HepG2 (cell line): ENCODE data around the gene ARHGEF10L. TPM values are rescaled to one million over a fixed set of nuclear protein-coding genes. Genes with fewer than 3 reads are reported as not detected.

Experiments used
- FIP1L1 ChIP-seq: fragments of 200-400 bp; formaldehyde crosslinking; IDR thresholded peaks from 2 replicates; pipeline ENCODE4 v1.6.1; 2018; ENCODE audit warnings: low read depth, mild to moderate bottlenecking, low read length, moderate library complexity, borderline replicate concordance; ENCODE audit not compliant: insufficient read depth
- GPN1 ChIP-seq: sonication (generic); formaldehyde crosslinking; IDR thresholded peaks from 2 replicates; pipeline ENCODE4 v1.5.1; 2020; ENCODE audit warnings: missing genetic modification reagents, borderline replicate concordance
- ISL2 ChIP-seq: sonication (generic); formaldehyde crosslinking; IDR thresholded peaks from 2 replicates; pipeline ENCODE4 v1.5.0; 2020; ENCODE audit warnings: missing genetic modification reagents
- KDM3A ChIP-seq: IDR thresholded peaks from 2 replicates; pipeline ENCODE4 v1.6.1; 2018; ENCODE audit warnings: low read depth, missing compliant biosample characterization
- MAX ChIP-seq: IDR thresholded peaks from 2 replicates; pipeline ENCODE4 v1.6.1; 2012; ENCODE audit warnings: inconsistent platforms
- MED1 ChIP-seq: sonication (generic); formaldehyde crosslinking; IDR thresholded peaks from 2 replicates; pipeline ENCODE4 v1.4.0; 2020; ENCODE audit warnings: missing genetic modification reagents
- MXD4 ChIP-seq: IDR thresholded peaks from 2 replicates; pipeline ENCODE4 v1.6.1; 2016; ENCODE audit warnings: mild to moderate bottlenecking, missing biosample characterization, missing genetic modification reagents
- MYC ChIP-seq: sonication (generic); formaldehyde crosslinking; IDR thresholded peaks from 2 replicates; pipeline ENCODE4 v1.9.0; 2021; ENCODE audit warnings: missing genetic modification reagents, borderline replicate concordance
- NFE2 ChIP-seq: sonication (generic); formaldehyde crosslinking; IDR thresholded peaks from 2 replicates; pipeline ENCODE4 v1.4.0; 2020; ENCODE audit warnings: missing genetic modification reagents
- NFIB ChIP-seq: sonication (generic); formaldehyde crosslinking; IDR thresholded peaks from 2 replicates; pipeline ENCODE4 v1.9.0; 2021; ENCODE audit warnings: missing genetic modification reagents, mild to moderate bottlenecking, borderline replicate concordance
- RAD21 ChIP-seq: fragments of 450-650 bp; formaldehyde crosslinking; IDR thresholded peaks from 2 replicates; pipeline ENCODE4 v1.5.0; 2020; ENCODE audit warnings: mild to moderate bottlenecking
- RFX3 ChIP-seq: IDR thresholded peaks from 2 replicates; pipeline ENCODE4 v1.6.1; 2016; ENCODE audit warnings: missing biosample characterization, missing genetic modification reagents
- SALL1 ChIP-seq: sonication (generic); formaldehyde crosslinking; IDR thresholded peaks from 2 replicates; pipeline ENCODE4 v1.8.0; 2022; ENCODE audit warnings: mild to moderate bottlenecking, missing genetic modification reagents
- SIN3A ChIP-seq: IDR thresholded peaks from 2 replicates; pipeline ENCODE4 v1.6.1; 2011; ENCODE audit warnings: low read depth, mild to moderate bottlenecking, control low read depth, low read length, borderline replicate concordance
- SMAD9 ChIP-seq: sonication (generic); formaldehyde crosslinking; IDR thresholded peaks from 2 replicates; pipeline ENCODE4 v1.5.1; 2020; ENCODE audit warnings: mild to moderate bottlenecking, missing genetic modification reagents
- SMC3 ChIP-seq: IDR thresholded peaks from 2 replicates; pipeline ENCODE4 v1.6.1; 2011; ENCODE audit warnings: low read length, improper control_type of control experiment
- STAG1 ChIP-seq: sonication (generic); formaldehyde crosslinking; IDR thresholded peaks from 2 replicates; pipeline ENCODE4 v1.4.0; 2020; ENCODE audit warnings: missing genetic modification reagents
- TBP ChIP-seq: sonication (generic); formaldehyde crosslinking; IDR thresholded peaks from 2 replicates; pipeline ENCODE4 v1.5.0; 2020; ENCODE audit warnings: missing genetic modification reagents
- TBX3 ChIP-seq: fragments of 450-650 bp; IDR thresholded peaks from 2 replicates; pipeline ENCODE4 v1.6.1; 2017; ENCODE audit warnings: antibody characterized with exemption, mild to moderate bottlenecking, inconsistent platforms, borderline replicate concordance
- TEAD3 ChIP-seq: optimal IDR thresholded peaks from 2 replicates; pipeline ENCODE3; 2016; ENCODE audit warnings: borderline replicate concordance
- TRIM24 ChIP-seq: sonication (generic); formaldehyde crosslinking; IDR thresholded peaks from 2 replicates; pipeline ENCODE4 v1.8.0; 2022; ENCODE audit warnings: mild to moderate bottlenecking, missing genetic modification reagents
- ZBTB7A ChIP-seq: sonication (generic); formaldehyde crosslinking; IDR thresholded peaks from 2 replicates; pipeline ENCODE4 v1.8.0; 2022; ENCODE audit warnings: mild to moderate bottlenecking, missing genetic modification reagents
- ZMYM2 ChIP-seq: sonication (generic); formaldehyde crosslinking; IDR thresholded peaks from 2 replicates; pipeline ENCODE4 v1.8.0; 2022; ENCODE audit warnings: mild to moderate bottlenecking, missing genetic modification reagents
- ZNF17 ChIP-seq: sonication (generic); formaldehyde crosslinking; IDR thresholded peaks from 2 replicates; pipeline ENCODE4 v1.5.0; 2020; ENCODE audit warnings: mild to moderate bottlenecking, missing genetic modification reagents
- ZNF333 ChIP-seq: sonication (generic); formaldehyde crosslinking; IDR thresholded peaks from 2 replicates; pipeline ENCODE4 v1.4.0; 2020; ENCODE audit warnings: mild to moderate bottlenecking, missing genetic modification reagents, borderline replicate concordance
- ZNF335 ChIP-seq: sonication (generic); formaldehyde crosslinking; IDR thresholded peaks from 2 replicates; pipeline ENCODE4 v1.4.0; 2020; ENCODE audit warnings: missing genetic modification reagents
- ZNF572 ChIP-seq: sonication (generic); formaldehyde crosslinking; IDR thresholded peaks from 2 replicates; pipeline ENCODE4 v1.5.1; 2020; ENCODE audit warnings: mild to moderate bottlenecking, missing genetic modification reagents
- ZNF616 ChIP-seq: sonication (generic); formaldehyde crosslinking; IDR thresholded peaks from 2 replicates; pipeline ENCODE4 v1.5.0; 2020; ENCODE audit warnings: low read depth, mild to moderate bottlenecking, missing genetic modification reagents
- ZNF781 ChIP-seq: sonication (generic); formaldehyde crosslinking; IDR thresholded peaks from 2 replicates; pipeline ENCODE4 v1.5.1; 2020; ENCODE audit warnings: borderline replicate concordance, mild to moderate bottlenecking, missing genetic modification reagents; ENCODE audit errors: not compliant biosample characterization
- ZNF879 ChIP-seq: sonication (generic); formaldehyde crosslinking; IDR thresholded peaks from 2 replicates; pipeline ENCODE4 v1.8.1; 2023; ENCODE audit warnings: missing genetic modification reagents
- polyA plus RNA-seq, 8 experiments: library from polyadenylated mRNA; depleted of rRNA in 3 of 8; stranded (reverse) in 7 of 8; unstranded in 1 of 8; fragments of >200 nt; fragmentation: Illumina TruSeq in 4 of 8; extraction: Trizol in 4 of 8; gene quantifications; 2 replicates each; pipeline versions ENCODE4 v1.2.1 to v1.2.3, GENCODE V29; 2011 to 2016; ENCODE audit warnings: low read depth in 4 of 8, missing spikeins in 1 of 8, mixed read lengths in 1 of 8; ENCODE audit not compliant: insufficient read depth in 1 of 8
- total RNA-seq, 5 experiments: library from RNA; depleted of rRNA; stranded (reverse); fragments of >200 nt; fragmentation: Illumina TruSeq; extraction: Trizol; gene quantifications; 2 replicates each; pipeline ENCODE4 v1.2.3, GENCODE V29; 2016; ENCODE audit warnings: low read depth in 1 of 5
- TF ChIP-seq, protein P1 (sequence below): sonication (generic); formaldehyde crosslinking; IDR thresholded peaks from 2 replicates; pipeline ENCODE4 v1.5.0; 2020; ENCODE audit warnings: mild to moderate bottlenecking, missing genetic modification reagents, moderate library complexity

The ARHGEF10L gene
- total and polyA plus RNA-seq, 2 of the 13 experiments (the other 11 are each of a cell fraction or from before 2014, with no cell fraction given): 46.5 to 78.3 TPM

- TF ChIP-seq, protein P1, sequence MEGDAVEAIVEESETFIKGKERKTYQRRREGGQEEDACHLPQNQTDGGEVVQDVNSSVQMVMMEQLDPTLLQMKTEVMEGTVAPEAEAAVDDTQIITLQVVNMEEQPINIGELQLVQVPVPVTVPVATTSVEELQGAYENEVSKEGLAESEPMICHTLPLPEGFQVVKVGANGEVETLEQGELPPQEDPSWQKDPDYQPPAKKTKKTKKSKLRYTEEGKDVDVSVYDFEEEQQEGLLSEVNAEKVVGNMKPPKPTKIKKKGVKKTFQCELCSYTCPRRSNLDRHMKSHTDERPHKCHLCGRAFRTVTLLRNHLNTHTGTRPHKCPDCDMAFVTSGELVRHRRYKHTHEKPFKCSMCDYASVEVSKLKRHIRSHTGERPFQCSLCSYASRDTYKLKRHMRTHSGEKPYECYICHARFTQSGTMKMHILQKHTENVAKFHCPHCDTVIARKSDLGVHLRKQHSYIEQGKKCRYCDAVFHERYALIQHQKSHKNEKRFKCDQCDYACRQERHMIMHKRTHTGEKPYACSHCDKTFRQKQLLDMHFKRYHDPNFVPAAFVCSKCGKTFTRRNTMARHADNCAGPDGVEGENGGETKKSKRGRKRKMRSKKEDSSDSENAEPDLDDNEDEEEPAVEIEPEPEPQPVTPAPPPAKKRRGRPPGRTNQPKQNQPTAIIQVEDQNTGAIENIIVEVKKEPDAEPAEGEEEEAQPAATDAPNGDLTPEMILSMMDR (CRISPR knock-in tag): peak; percentile 92
- TF ChIP-seq ZNF335 (CRISPR knock-in tag) (no peak), ZNF572 (CRISPR knock-in tag) (no peak), STAG1 (CRISPR knock-in tag) (peak; percentile 95), MED1 (peak; percentile 18; the same call in 1 of the 2 replicates), ZBTB7A (CRISPR knock-in tag) (no peak), GPN1 (CRISPR knock-in tag) (no peak), TBX3 (no peak), ZMYM2 (CRISPR knock-in tag) (no peak), SIN3A (peak; percentile 48; the same call in 1 of the 2 replicates), SMC3 (peak; percentile 90), FIP1L1 (no peak), SALL1 (CRISPR knock-in tag) (peak; percentile 30; the same call in 1 of the 2 replicates), MYC (CRISPR knock-in tag) (peak; percentile 29; the same call in 1 of the 2 replicates), ZNF781 (peak; percentile 19), ISL2 (CRISPR knock-in tag) (0 out of 2 replicates have a peak, but pooled peaks have one; percentile 29), RAD21 (CRISPR knock-in tag) (peak; percentile 90), ZNF616 (CRISPR knock-in tag) (no peak), SMAD9 (CRISPR knock-in tag) (no peak), KDM3A (CRISPR knock-in tag) (0 out of 2 replicates have a peak, but pooled peaks have one; percentile 51), MAX (0 out of 2 replicates have a peak, but pooled peaks have one; percentile 38), RFX3 (no peak), TEAD3 (peak; percentile 23), MXD4 (no peak), NFIB (CRISPR knock-in tag) (no peak), TBP (CRISPR knock-in tag) (no peak), ZNF17 (CRISPR knock-in tag) (no peak), ZNF879 (no peak), NFE2 (no peak), ZNF333 (CRISPR knock-in tag) (no peak), TRIM24 (no peak)
Observed at GRCh38 chr1:17606826-17607440, 67.4 kb downstream of the ARHGEF10L start (continued).
